ENCODE results near the gene E2F7.
"Not testable (repeated sequence)": the region's sequence is repeated elsewhere in the genome, so short reads cannot be mapped to it uniquely, and the experiment has no call there.

E2F7 gene

DNA sequence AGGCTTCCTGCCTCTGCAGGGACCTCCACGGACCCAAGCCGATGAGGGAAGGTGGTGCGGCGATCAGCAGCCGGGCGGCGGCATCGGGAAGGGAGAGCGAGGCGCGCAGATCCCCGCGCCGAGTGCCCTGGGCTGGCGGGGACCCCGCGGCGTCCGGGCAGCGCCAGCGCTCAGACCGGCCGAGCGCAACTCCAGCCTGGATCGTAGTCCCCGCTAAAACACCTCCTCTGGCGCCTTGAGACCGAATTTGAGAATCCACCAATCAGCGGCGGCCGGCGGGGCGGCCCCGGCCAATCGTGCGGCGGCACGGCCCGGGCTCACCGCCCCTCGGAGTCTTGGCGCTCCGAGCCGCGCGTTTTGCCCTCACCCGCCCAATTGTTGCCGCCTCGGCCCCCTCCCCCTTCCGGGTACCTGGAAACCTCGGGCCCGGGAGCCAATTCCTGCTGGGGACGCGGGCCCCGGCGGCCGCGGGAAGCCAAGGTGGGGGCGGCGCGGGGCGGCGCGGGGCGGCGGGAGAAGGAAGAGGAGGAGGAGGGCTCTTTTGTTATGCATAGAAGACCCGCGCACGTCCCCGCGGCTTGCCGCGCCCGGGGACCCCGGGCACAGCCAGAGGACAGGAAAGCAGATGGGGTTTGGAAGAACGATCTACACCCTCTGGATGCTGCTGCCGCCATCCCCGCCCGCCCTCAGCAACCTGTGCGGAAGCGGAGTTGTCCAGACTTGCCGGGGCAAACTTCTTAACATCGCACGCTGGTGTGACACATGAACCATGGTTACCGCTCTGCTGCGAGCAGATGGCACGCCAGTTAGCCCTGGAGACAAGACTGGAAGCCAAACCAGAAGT, at the start of gene E2F7:
TSS of gene E2F7 (minus strand) at position 209 of the 844 bp plus-strand sequence. CDS start 934 bp downstream, outside the sequence.
- no peak for FAIRE-seq

DNA sequence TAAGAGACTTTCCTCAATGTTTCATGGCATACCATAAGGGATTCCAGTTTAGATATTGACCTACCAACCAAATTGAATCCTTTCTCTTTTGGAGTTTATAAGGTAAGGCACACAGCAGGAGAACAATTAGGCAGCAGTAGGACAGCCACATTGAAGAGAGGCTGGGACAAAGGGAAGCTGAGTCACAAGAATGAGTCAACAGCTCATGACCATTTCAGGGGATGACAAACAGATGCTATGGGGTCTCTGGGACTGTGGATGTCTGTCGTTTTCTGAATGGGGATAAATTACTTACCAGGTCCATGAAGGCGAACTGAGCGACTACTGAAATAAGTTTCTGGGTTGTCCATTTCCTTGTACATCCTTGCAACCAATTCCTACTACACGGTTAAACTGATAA, 48.6 kb upstream of the E2F7 start:
- FAIRE-seq: no peak

GRCh38 chr12:77108707-77109106, 43.3 kb upstream of the E2F7 start:
- no peak for FAIRE-seq

GRCh38 chr12:77107121-77107520, 41.8 kb upstream of the E2F7 start:
- FAIRE-seq: no peak

- FAIRE-seq: no peak
Measured at GRCh38 chr12:77104792-77105191, 39.4 kb upstream of the E2F7 start.

DNA sequence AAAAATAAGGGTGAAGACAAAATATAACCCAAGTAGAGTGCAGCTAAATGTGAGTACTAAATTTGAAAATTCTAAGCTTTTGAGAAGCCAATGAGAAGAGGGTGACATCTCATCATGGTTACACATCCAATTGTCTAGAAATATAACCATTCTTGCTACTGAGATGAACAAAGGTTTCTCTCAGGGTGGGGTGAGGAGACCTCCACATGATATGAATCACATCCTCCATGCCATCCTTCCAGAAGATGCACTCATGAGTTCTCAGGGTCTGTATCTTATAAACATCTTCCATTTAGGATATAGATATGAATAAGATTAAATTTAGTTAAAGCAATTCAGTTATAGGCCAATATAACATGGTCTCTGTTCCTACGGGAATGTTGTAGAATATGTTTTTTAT, 38.9 kb upstream of the E2F7 start:
- no peak for FAIRE-seq

DNA sequence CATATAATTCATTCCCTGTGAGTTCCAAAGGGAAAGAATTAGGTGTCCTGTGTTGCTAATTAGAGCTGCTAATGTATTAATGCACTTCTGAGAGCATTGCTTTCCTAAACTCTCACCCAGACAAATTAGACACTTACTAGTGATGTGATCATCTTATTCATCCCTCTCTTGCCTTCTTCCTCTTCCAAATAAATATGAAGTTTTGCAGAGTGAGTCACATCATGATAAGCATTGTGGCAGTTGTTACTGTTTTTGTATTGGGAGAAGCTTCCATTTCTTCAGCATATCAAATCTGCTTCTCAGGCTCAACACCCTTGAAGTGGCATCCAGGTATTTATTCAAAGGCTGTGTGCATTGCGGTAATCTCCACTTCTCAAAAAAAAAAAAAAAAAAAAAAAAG, 37.3 kb upstream of the E2F7 start:
- FAIRE-seq: no peak

DNA sequence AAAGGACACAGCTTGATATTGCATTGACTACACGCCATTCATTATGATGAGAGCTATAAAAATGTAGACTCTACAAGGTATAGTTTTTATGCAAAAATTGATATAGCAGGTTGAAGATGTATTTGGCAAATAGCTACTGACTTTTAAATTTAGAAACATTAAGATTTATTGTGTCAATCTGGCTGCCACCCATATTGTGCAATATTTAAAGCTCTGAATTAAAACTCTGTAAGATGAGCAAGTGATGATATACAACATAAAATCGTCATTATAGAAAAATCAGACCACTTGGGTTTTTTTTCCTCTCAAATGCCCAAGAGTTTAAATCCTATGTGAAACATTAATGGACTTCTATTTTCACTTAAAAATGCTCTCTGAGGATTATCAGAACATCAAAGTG, 36.8 kb upstream of the E2F7 start:
- no peak for FAIRE-seq

DNA sequence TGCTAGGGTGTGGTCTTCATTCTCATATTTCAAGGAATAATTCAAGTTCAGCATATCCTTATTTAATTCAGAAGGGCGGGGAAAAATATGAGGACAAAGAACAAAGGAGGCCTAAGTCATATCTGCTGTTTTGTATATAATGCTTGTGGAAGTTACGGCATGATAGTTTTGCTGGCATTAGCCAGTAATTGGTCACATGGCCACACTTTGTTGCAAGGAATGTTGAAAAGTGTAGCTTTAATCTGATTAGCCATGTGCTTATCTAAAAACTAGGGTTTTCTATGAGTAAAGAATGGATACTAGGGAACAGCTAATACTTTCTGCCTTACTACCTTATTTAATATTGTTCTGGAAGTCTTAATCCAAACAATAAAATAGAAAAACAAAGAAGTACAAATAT, 34.4 kb upstream of the E2F7 start:
- no peak for FAIRE-seq

GRCh38 chr12:77097846-77098245, 32.5 kb upstream of the E2F7 start:
- FAIRE-seq: no peak

- not testable (repeated sequence) for FAIRE-seq
Measured at GRCh38 chr12:77092227-77092626, 26.9 kb upstream of the E2F7 start.

- no peak for FAIRE-seq
Measured at GRCh38 chr12:77089686-77090220, 24.4 kb upstream of the E2F7 start.

- no peak for FAIRE-seq
Measured at GRCh38 chr12:77087427-77087826, 22.1 kb upstream of the E2F7 start.

DNA sequence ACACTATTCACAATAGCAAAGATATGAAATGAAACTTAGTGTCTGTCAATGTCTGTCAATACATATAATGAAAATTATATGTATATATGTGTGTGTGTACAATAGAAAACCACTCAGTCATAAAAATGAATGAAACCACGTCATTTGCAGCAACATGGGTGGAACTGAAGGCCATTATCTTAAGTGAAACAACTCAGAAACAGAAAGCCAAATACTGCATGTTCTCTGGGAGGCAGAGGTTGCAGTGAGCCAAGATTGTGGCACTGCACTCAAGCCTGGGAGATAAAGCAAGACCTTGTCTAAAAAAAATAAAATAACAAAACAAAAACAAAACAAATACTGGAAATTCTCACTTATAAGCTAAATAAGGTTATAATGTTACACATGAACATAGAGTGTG, 16.7 kb upstream of the E2F7 start:
- FAIRE-seq: no peak

- FAIRE-seq: no peak
Measured at GRCh38 chr12:77079631-77080030, 14.3 kb upstream of the E2F7 start.

DNA sequence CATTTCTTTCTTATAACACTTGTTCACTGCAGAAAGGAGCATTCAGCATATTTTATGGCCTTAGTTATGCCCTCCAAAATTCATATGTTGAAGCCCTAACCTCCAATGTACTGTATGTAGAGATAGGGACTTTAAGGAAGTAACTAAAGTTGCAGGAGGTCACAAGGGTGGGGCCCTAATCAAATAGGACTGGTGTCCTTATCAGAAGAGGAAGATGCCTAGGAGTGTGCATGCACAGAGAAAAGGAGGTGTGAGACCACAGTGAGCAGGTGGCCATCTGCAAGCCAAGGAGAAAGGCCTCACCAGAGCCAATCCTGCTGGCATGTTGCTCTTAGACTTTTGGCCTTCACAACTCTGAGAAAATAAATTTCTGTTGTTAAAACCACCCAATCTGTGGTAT, 12.9 kb upstream of the E2F7 start:
- no peak for FAIRE-seq

- no peak for FAIRE-seq
Measured at GRCh38 chr12:77076886-77077285, 11.5 kb upstream of the E2F7 start.

- not testable (repeated sequence) for FAIRE-seq
Measured at GRCh38 chr12:77073894-77074293, 8.5 kb upstream of the E2F7 start.

DNA sequence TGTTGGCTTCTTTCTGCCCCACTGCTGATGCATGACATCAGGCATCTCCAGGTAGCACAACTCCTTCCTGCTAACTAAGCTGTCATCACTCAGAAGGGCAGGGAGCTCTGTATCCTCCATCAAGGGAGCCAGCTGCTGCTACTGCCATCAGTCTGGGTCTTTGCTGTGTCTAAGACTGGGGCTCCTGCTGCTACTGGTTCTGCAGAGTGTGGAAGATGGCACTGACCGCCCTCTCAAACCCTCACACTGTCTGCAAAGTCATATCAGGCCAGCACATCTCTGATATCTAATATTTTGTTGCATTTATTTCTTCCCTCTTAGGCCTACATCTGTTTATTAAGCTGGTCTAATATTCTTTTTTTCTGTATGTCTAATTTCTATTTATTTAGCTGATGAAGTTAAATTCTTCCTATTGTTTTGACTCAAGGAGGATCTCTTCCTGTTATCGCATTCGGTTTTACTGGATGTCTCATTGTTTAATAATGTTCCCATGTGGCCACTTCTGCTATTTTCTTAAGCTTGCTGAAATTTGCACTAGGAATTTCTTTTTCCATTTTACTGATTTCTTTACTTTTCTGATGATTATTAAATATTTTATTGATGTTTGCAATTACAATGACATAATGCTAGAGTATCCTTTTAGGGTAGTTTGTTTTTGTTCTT, 7.6 kb upstream of the E2F7 start:
- no peak for FAIRE-seq

GRCh38 chr12:77070800-77071449, 5.6 kb upstream of the E2F7 start:
- no peak for FAIRE-seq

- FAIRE-seq: no peak
Measured at GRCh38 chr12:77070382-77070781, 5.0 kb upstream of the E2F7 start.

GRCh38 chr12:77064896-77065360, 441 bp downstream of the E2F7 start:
- no peak for FAIRE-seq

- no peak for FAIRE-seq
Measured at GRCh38 chr12:77062846-77063461, 2.4 kb downstream of the E2F7 start.
